Endothelial cell of hepatic sinusoid (primary cell): ENCODE measurements around the gene RIT2.

Experiments
- in situ Hi-C: cut with HindIII; loops from 2 replicates; pipeline ENCODE4 v1.10.0; 2017; ENCODE audit warnings: low sequenced_read_pairs

The RIT2 gene

GRCh38 chr18:43092539-43092938 lies 22.9 kb downstream of the RIT2 start:
- in situ Hi-C loops: no loop called here

- in situ Hi-C loops: no loop called here
These were observed 34.1 kb downstream of the RIT2 start for GRCh38 chr18:43081396-43081795.

GRCh38 chr18:43080671-43081070 lies 34.8 kb downstream of the RIT2 start:
- in situ Hi-C loops: no loop called here

- in situ Hi-C loops: no loop called here
These were observed 36.1 kb downstream of the RIT2 start for GRCh38 chr18:43079422-43079821.

GRCh38 chr18:43078478-43079092 lies 36.9 kb downstream of the RIT2 start:
- in situ Hi-C loops: no loop called here

GRCh38 chr18:43077510-43078308 lies 37.8 kb downstream of the RIT2 start:
- in situ Hi-C loops: no loop called here

- in situ Hi-C loops: no loop called here
These were observed 41.7 kb downstream of the RIT2 start for GRCh38 chr18:43073771-43074170.

- in situ Hi-C loops: no loop called here
These were observed 46.7 kb downstream of the RIT2 start for GRCh38 chr18:43068781-43069180.

- in situ Hi-C loops: no loop called here
These were observed 47.9 kb downstream of the RIT2 start for GRCh38 chr18:43067570-43067969.

GRCh38 chr18:43061816-43062215 lies 53.7 kb downstream of the RIT2 start:
- in situ Hi-C loops: no loop called here

- in situ Hi-C loops: no loop called here
These were observed 54.2 kb downstream of the RIT2 start for GRCh38 chr18:43061318-43061717.

GRCh38 chr18:43060020-43060419 lies 55.5 kb downstream of the RIT2 start:
- in situ Hi-C loops: no loop called here

- in situ Hi-C loops: no loop called here
These were observed 60.5 kb downstream of the RIT2 start for GRCh38 chr18:43054815-43055519.

GRCh38 chr18:43049021-43049420 lies 66.5 kb downstream of the RIT2 start:
- in situ Hi-C loops: no loop called here

- in situ Hi-C loops: no loop called here
These were observed 69.2 kb downstream of the RIT2 start for GRCh38 chr18:43046322-43046721.

GRCh38 chr18:43043626-43044025 lies 71.9 kb downstream of the RIT2 start:
- in situ Hi-C loops: no loop called here

- in situ Hi-C loops: no loop called here
These were observed 75.2 kb downstream of the RIT2 start for GRCh38 chr18:43040281-43040680.

- in situ Hi-C loops: no loop called here
These were observed 80.6 kb downstream of the RIT2 start for GRCh38 chr18:43034683-43035500.

- in situ Hi-C loops: no loop called here
These were observed 84.3 kb downstream of the RIT2 start for GRCh38 chr18:43031169-43031568.

- in situ Hi-C loops: no loop called here
These were observed 86.1 kb downstream of the RIT2 start for GRCh38 chr18:43029414-43029813.

GRCh38 chr18:43022874-43023273 lies 92.6 kb downstream of the RIT2 start:
- in situ Hi-C loops: no loop called here
